COLO829 (cell line): ENCODE measurements around the gene LPAR2.
"Not testable (repeated sequence)": the region's sequence is repeated elsewhere in the genome, so short reads cannot be mapped to it uniquely, and the experiment has no call there.

Experiments
- DNase-seq: peaks from one replicate; pipeline ENCODE4 v3.0.0; 2012; ENCODE audit warnings: low spot score

The LPAR2 gene

DNA sequence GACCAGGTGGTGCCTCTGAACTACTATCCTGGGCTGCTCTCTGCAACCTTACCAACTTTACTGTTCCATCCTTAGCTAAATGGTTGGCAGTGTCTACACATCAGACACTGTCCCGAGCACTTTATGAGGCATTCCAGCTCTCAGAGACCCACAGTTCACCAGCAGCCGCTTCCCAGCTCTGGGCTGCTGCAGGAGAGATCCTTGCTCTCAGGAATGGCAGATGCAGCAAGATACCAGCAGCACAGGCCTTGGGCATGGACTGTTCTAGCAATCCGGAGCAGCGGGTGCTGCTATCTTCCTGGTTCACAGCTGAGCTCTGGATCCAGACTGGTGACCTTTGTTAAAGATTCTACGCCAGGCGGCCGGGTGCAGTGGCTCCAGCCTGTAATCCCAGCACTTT is 3.3 kb upstream of the LPAR2 start:
- DNase-seq = no peak

DNA sequence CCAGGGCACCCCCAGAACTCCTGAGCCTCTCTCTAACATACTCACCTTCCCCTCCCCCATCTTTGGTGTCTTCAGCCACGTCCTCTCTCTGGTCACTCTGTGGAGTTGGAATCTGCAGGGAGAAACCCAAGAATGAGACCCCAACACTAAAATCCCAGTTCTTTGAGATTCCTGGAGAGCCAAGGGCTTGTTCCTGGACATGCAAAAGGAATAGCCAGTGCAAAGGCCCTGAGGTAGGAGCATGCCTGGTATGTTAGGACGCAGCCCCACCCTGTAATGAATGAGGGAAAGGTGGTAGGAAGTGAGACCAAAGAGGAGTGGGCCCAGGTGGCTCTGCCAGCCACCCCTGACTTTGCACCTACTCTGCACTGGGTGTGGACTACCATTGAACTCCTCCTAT is 2.4 kb upstream of the LPAR2 start:
- DNase-seq = no peak

- no peak for DNase-seq
Observed at GRCh38 chr19:19630062-19630414, 2.0 kb upstream of the LPAR2 start.

- DNase-seq = no peak
Observed at GRCh38 chr19:19628501-19629134, 598 bp upstream of the LPAR2 start.

DNA sequence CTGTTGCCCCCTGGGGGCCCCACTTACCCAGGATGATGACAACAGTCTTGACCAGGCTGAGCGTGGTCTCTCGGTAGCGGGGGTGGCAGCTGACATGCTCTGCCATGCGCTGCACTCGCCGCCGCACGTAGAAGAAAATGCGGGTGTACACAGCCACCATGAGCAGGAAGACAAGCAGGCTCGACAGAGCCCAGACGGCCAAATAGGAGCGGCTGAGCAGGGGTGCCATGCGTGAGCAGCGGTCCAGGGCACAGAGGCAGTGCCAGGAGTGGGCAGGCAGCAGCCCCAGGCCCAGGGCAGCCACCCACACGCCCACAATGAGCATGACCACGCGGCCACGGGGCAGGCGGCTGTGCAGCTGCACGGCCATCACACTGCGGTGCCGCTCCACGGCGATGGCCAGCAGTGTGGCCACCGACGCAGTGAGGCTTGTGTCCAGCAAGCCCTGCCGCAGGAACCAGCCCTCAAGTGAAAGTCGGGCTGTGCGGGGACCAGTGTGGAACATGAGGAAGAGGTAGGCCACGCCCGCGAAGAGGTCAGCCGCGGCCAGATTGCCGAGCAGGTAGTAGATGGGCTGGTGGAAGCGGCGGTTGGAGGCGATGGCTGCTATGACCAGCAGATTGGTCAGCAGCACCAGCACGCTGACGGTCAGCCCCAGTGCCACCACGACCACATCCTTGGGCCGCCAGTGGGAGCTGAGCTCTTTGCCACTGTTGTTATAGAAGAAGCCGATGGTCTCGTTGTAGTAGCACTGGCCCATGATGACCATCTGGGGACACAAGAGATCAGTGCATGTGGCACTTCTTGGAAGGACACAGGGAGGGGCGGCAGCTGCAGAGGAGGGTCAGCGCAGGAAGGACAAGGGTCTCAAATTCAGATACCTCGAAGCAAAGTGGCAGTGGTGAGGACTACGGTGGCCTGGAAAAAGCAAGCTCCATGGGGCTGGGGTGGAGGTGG is 1.2 kb downstream of the LPAR2 start:
- DNase-seq = no peak

GRCh38 chr19:19624032-19624570 is 3.9 kb downstream of the LPAR2 start:
- no peak for DNase-seq

- DNase-seq = no peak
Observed at GRCh38 chr19:19623383-19623782, 4.6 kb downstream of the LPAR2 start.

- DNase-seq = no peak
Observed at GRCh38 chr19:19619849-19620210, 8.2 kb downstream of the LPAR2 start.

GRCh38 chr19:19619181-19619848 is 8.7 kb downstream of the LPAR2 start:
- DNase-seq = no peak

GRCh38 chr19:19618219-19619051 is 9.6 kb downstream of the LPAR2 start, which contains the start of gene PBX4:
Gene PBX4 (minus strand): TSS chr19:19618687. CDS start chr19:19618629, 58 bp downstream.
- peak; percentile 82 for DNase-seq

DNA sequence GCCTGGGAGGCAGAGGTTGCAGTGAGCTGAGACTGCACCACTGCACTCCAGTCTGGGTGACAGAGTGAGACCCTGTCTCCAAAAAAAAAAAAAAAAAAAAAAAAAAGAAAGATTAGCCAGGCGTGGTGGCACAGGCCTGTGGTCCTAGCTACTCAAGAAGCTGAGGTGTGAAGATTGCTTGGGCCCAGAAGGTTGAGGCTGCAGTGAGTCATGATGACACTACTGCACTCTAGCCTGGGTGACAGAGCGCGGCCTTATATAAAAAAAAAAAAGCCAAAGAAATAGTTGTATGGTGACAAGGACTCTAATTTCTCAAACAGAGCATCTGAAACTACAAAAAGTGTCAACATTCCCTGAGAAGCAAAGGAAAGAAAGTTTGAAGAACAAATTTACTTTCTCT is 12.9 kb downstream of the LPAR2 start:
- no peak for DNase-seq

DNA sequence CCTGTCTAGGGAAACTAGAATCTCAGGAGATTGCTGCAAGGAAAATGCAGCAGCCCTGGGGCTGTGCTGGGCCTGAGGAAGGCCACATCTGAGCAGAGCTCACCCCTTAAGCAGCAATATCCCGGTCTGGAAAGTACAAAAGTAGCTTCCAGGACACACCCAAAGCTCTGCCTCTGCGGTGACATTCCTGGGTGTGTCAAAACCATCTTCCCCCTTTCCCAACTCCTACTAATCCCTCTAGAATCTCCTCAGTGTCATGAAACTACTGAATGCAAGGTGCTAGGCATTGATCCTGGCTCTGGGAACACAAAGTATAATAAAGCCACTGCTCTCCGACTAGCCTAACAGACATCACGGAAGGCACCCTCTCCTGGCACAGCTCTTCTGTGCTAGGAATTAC is 14.5 kb downstream of the LPAR2 start:
- no peak for DNase-seq

GRCh38 chr19:19610376-19611202 is 17.4 kb downstream of the LPAR2 start:
- DNase-seq = no peak

- not testable (repeated sequence) for DNase-seq
Observed at GRCh38 chr19:19606686-19607085, 21.3 kb downstream of the LPAR2 start.

DNA sequence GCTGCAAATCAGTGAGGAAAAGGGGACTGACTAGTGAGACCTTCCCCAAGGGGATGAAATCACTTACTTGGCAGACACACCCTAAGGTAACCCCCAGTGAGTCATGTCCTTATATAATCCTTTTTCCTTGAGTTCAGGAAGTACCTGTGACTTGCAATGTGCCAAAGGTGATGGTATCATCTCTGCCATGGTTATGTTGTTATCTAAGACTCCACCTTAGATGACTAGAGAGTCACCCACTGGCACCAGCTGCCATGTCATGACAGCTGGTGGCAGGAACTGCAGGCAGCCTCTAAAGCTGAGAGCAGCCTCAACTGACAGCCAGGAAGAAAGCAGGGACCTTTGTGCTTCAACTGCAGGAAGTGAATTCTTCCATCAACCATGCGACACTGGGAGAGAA is 22.0 kb downstream of the LPAR2 start:
- no peak for DNase-seq

DNA sequence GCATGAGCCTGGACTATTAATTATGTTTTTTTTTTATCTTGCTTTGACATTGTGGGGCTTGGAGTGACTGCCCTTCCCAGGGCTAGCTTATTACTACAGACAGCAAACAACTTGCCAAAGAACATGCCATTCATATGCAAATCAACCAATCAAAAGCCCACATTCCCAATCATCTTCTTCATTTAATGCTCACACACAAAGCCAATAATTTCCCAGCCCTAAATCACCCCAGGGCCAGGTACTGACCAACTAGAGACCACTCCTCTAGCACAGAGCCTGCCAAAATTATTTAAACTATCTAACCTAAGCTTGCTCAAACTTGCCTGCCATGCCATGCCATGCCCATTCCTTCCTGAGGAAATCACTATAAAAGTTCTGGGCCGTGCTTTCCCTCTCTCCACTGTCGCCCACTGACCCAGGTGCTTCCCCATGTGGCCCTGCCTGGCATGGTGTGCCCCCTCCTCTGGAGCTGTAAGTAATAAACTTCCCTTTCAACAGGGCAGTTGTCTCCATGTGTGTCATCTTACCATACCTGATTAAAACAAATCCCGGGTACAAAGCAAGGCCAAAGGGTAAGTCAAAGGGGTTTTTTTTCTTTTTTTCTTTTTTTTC is 25.2 kb downstream of the LPAR2 start:
- DNase-seq = no peak

- no peak for DNase-seq
Observed at GRCh38 chr19:19602136-19602712, 25.8 kb downstream of the LPAR2 start.

GRCh38 chr19:19600793-19601330 is 27.2 kb downstream of the LPAR2 start:
- no peak for DNase-seq

- not testable (repeated sequence) for DNase-seq
Observed at GRCh38 chr19:19598728-19599451, 29.1 kb downstream of the LPAR2 start.
